ENCODE results near the gene MAPKAPK2. TPM values are rescaled to one million over a fixed set of nuclear protein-coding genes. Genes with fewer than 3 reads are reported as not detected.

Gene MAPKAPK2
- total RNA-seq (2022; extraction: Qiagen RNA extraction; ENCODE audit: low read depth), result 61.0 to 70.9 TPM (median 65.7 TPM) in 5 replicates

DNA sequence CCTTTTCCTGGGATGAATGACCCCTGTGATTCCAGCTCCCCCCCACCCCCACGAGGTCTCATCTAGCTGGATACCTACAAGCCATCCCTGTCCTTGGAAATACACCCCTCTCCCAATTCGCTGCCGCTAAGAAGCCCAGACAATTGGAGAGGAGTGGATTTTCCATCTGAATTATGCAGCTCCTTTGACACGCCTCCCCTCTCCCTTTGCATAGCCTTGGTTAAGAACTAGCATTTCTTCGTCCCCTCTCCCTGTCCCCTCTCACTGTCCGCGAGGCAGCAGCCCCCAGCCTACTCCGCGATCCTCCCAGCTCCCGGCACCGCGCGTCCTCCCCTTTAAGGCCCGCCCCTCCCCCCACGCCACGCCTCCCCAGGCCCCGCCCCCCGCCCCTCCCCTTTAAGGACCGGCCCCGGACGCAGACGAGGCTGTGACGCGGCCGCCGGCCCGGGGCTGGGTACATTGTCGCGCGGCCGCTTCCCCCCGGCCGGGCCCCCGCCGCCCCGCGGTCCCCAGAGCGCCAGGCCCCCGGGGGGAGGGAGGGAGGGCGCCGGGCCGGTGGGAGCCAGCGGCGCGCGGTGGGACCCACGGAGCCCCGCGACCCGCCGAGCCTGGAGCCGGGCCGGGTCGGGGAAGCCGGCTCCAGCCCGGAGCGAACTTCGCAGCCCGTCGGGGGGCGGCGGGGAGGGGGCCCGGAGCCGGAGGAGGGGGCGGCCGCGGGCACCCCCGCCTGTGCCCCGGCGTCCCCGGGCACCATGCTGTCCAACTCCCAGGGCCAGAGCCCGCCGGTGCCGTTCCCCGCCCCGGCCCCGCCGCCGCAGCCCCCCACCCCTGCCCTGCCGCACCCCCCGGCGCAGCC lies at the start of gene MAPKAPK2:
Gene MAPKAPK2, plus strand, starts transcription at position 428 of the 856 bp plus-strand sequence. Its CDS starts 325 bp downstream, at position 753.

DNA sequence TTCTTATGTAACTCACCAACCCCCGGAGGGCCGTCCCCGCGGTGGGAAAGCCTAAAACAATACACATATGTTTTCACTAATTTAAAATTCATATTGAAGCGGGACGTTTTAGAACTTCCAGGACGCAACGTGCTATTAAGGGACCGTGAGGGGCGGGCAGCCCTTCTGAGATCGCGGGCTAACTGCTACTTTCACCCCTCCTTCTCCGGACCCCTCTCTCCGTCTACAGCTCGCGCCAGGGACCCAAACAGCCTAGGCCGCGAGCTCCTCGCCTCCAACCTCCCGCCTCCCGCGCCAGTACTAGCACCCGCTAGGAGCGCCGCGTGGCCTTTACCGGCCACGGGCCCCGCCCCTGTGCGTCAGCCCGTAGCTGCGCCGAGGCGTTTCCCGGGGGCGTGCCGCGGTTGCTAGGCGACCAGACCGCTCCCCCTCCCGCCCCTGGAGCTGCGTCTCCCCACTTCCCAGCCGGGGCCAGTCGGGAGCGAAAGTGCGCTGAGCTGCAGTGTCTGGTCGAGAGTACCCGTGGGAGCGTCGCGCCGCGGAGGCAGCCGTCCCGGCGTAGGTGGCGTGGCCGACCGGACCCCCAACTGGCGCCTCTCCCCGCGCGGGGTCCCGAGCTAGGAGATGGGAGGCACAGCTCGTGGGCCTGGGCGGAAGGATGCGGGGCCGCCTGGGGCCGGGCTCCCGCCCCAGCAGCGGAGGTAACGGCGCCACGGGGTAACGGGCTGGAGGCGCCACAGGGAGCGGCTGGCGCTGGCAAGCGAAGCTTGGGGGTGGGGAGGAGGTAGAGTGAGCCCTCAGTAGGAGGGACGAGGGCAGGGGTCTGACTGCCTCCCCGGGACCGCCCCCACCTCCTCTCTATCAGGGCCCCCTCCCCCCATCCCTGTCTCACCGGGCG lies 49.4 kb upstream of the MAPKAPK2 start, which contains the start of gene DYRK3:
Gene DYRK3, plus strand, starts transcription at position 457 of the 898 bp plus-strand sequence. Its CDS starts 168 bp downstream, at position 625.

DNA sequence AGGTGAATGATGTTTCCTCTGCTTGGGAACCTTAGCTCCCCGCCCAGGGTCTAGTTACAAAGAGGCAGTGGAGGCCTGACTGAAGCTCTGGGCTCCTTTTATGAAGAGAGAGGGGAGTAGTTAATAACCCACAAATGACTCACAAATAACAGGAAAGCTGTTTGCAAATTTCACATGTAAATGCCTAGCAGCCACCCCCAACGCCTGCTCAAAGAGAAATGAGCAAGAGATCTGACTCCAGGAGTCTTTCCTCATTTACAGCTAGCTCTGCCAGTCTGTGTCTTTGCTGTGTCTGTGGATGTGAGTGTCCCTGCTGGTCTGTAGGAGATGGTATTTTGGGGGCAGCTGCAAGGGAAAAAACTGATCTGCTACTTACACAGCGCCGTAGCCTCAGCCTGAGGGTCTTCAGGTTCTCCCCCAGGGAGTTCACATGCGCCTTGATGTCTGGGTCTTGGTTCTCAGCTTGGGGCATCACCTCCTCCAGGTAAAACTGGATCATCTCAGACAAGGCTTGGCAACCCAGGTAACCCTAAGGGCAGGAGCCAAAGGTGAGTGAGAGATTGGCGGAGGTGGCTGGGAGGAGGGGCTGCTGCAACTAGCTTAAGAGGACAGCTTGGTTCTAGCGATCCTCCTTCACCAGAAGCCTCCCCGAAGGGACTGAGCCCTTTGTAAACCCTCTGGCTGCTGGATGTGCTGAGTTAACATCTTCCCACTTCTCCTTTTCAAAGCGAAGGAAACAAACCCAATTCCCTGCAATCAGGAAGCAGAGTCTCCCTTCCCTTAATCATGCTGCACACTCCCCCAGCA lies 86.0 kb downstream of the MAPKAPK2 start, which contains the start of gene IL19:
Gene IL19, plus strand, starts transcription at position 243 of the 807 bp plus-strand sequence. CDS start 65,890 bp downstream, outside the sequence.

DNA sequence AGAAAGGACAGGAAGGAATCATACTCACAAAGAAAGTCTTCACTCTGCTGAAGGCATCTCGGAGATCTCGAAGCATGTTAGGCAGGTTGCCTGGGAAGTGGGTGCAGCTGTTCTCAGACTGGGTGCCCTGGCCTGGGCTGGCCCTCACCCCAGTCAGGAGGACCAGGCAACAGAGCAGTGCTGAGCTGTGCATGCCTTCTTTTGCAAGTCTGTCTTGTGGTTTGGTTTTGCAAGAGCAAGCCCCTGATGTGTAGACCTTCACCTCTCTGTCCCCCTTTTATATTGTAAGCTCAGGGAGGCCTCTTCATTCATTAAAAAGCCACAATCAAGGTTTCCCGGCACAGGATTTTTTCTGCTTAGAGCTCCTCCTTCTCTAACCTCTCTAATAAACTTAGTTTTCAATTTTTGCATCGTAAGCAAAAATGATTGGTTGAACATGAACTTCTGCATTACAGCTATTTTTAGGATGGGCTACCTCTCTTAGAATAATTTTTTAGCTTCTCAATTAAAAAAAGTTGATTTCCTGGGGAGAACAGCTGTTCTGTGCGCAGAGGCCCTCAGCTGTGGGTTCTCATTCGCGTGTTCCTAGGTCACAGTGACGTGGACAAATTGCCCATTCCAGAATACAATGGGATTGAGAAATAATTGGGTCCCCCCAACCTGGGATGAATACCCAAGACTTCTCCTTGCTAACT lies 87.7 kb downstream of the MAPKAPK2 start, which contains the start of gene IL10:
Gene IL10, minus strand, starts transcription at position 252 of the 695 bp plus-strand sequence. Its CDS starts 59 bp downstream, at position 193.

Other genes with a start within 250 kb of the MAPKAPK2 start
- 7.4 to 9.5 TPM (median 8.8 TPM) in 5 replicates for gene IKBKE, start 214.4 kb upstream of the MAPKAPK2 start, total RNA-seq (2022; extraction: Qiagen RNA extraction; ENCODE audit: low read depth)
- 1.1 to 1.4 TPM (median 1.3 TPM) in 5 replicates for gene RASSF5, start 177.4 kb upstream of the MAPKAPK2 start, total RNA-seq (2022; extraction: Qiagen RNA extraction; ENCODE audit: low read depth)
- 32.8 to 37.8 TPM (median 36.2 TPM) in 5 replicates for gene EIF2D, start 72.4 kb upstream of the MAPKAPK2 start, total RNA-seq (2022; extraction: Qiagen RNA extraction; ENCODE audit: low read depth)
- 7.8 to 11.8 TPM (median 9.8 TPM) in 5 replicates for gene DYRK3, start 49.4 kb upstream of the MAPKAPK2 start, total RNA-seq (2022; extraction: Qiagen RNA extraction; ENCODE audit: low read depth)
- not detected in 5 replicates for gene IL19, start 85.9 kb downstream of the MAPKAPK2 start, total RNA-seq (2022; extraction: Qiagen RNA extraction; ENCODE audit: low read depth)
- not detected in 5 replicates for gene IL10, start 87.6 kb downstream of the MAPKAPK2 start, total RNA-seq (2022; extraction: Qiagen RNA extraction; ENCODE audit: low read depth)
- not detected in 5 replicates for gene IL20, start 180.7 kb downstream of the MAPKAPK2 start, total RNA-seq (2022; extraction: Qiagen RNA extraction; ENCODE audit: low read depth)
- 0.24 to 0.57 TPM (median 0.40 TPM) in 4 of 5 replicates, not detected in the other for gene IL24, start 212.5 kb downstream of the MAPKAPK2 start, total RNA-seq (2022; extraction: Qiagen RNA extraction; ENCODE audit: low read depth)
- gene FCMR, start 237.0 kb downstream of the MAPKAPK2 start, total RNA-seq (2022; extraction: Qiagen RNA extraction; ENCODE audit: low read depth), result 3.9 to 6.6 TPM (median 3.9 TPM) in 5 replicates

Measured in A549 treated with CpdA at 1 μM for 4 hours (cell line).